Brain pericyte (primary cell): ENCODE results near the gene SLC52A3.
"Not testable (repeated sequence)": the region's sequence is repeated elsewhere in the genome, so short reads cannot be mapped to it uniquely, and the experiment has no call there.

ENCODE experiments used
- DNase-seq: peaks from one replicate; pipeline ENCODE4 v3.0.0-alpha.2; 2012; ENCODE audit warnings: low read depth, low spot score

Gene SLC52A3

DNA sequence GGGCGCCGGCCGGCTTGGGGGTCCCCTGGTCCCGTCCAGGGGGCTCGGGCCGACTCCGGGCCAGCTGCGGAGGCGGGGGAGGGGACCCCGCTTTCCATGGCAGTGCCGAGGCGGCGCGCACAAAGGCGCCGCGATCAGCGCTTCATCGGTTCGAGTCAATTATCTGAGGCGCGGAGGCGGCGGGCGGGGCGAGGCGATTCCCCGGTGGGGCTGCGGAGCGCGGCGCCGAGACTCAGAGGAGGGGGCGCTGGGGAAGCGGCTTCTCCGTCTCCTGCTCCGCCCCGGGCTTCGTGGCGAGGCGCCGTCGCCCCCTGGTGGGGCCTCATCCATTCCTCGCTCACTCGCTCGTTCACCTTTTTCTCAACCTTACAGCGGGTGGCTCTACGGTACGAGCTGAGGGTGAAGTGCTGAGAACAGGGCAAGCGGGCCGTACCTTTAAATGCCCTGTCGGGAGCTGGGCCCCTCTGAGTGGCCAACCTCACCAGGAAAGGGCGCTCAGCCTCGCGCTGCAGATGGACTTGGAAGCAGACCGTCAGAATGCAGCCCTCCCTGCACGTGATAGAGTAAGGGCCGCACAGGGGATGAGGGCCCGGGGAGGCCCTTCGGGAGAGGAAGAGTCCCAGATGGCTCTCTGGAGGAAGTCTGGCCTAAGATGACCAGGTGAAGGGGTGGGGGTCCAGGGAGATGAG, 39.9 kb downstream of the SLC52A3 start:
- DNase-seq: no peak

DNA sequence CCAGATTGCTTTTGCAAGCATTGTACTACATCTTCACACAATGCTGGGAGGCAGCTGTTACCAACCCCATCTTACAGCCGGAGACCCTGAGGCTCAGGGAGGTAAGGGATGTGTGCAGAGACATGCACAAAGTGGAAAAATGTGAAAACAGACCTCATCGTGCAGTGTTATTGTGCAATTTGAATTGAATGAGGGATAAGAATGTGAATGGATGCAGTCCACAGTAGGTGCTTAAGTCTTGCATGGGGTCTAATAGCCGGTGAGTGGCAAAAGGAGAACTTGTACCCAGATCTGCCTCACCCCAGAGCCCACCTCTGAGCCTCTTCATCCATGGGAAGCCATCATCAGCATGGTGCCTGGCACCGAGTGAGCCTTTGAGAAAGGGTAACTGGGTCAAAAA, 42.1 kb downstream of the SLC52A3 start:
- DNase-seq: no peak

DNA sequence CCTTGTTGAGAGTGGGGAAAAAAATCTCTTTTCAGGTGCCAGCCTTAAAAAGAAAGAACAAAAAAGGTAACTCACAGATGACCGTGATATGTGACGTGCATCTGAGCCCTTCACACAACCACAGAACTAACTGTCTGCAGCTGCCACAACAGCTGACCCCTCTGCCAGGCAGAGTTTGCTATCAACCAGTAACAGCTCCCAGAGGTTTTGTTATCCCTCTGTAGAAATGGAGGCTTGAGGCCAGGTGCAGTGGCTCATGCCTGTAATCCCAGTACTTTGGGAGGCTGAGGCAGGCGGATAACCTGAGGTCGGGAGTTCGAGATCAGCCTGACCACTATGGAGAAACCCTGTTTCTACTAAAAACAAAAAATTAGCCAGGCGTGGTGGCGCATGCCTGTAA, 42.8 kb downstream of the SLC52A3 start:
- no peak for DNase-seq

DNA sequence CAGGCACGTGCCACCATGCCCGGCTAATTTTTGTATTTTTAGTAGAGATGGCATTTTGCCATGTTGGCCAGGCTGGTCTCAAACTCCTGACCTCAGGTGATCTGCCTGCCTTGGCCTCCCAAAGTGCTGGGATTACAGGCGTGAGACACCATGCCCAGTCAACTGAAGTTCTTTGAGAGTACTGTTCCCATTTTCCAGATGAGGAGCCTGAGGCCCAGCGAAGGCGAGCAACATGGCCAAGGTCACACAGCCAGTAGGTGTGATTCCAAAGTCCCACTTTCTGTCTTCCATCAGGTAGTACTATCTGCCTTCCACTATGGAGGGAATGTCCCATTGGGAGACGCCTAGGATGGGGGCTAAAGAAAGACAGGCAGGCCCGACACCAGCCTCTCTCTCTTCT, 43.5 kb downstream of the SLC52A3 start:
- DNase-seq: not testable (repeated sequence)

DNA sequence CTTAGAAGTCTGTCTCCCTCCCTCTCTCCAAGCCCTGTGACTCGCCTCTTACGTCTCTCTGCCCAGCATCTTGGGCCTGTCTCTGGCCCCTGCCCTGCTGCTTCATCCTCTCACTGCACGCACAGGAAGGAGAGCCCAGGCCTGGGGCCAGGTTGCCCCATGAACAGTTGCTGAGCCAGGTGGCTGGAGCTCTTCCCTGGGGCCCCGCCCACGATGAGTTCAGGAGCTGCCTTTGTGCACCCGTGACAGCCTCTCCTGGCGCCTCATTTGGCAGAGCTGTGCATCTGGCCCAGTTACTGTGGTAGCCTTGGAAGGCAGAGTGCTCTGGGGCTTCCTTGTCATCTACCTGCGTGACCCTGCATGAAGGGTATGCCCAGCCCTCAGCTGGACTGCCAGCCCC, 44.5 kb downstream of the SLC52A3 start:
- DNase-seq: no peak

DNA sequence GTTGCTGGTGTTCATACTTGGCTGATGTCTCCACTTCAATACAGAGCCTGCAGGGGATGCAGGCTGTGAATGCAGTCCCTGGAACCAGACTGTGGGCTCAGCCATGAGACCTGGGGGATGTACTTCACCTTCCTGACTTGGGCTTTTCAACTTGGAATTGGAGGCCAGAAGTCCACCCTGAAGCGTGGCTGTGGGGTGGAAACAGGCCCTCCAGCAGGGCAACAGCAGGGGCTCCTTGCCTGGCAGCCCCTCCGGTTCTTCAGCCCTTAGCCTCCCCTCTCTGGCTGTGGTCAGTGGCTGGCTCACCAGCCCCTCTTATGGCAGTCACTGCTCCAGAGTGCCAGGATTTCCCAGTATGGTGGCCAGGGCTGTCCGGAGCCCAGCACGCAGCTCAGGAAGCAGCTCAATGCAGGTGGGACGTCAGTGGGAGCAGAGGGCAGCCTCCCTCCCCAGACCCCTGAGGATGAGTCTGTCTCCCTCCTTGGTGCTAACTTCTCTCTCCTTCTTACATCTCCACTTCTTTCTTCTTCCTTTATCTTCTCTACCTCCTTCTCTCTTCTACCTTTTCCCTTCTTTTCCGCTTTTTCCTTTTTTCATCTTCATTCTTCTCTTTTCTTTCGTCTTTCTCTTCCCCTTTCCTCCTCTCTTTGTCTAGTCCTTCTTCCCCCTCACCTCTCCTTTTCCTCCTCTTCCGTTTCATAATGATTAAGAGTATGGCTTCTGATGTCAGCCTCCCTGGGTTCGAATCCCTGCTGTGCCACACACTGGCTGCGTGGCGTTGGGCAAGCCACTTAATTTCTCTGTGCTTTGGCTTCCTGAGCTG, 45.3 kb downstream of the SLC52A3 start:
- DNase-seq: no peak

DNA sequence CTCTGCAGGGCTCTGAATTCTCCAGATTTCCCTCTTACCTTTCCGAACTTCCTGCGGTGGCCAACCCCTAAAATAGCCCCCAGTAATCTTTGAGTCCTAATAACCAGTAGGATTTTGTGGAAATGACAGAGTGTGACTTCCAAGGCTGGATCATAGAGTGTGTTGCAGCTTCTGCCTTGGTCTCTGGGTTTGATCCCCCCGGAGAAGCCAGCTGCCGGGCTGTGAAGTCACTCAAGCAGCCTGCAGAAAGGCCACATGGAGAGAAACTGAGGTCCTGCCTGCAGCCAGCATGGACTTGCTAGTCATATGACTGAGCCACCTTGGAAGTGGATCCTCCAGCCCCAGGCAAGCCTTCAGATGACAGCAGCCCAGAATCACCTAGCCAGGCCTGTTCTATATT, 46.4 kb downstream of the SLC52A3 start:
- DNase-seq: no peak

DNA sequence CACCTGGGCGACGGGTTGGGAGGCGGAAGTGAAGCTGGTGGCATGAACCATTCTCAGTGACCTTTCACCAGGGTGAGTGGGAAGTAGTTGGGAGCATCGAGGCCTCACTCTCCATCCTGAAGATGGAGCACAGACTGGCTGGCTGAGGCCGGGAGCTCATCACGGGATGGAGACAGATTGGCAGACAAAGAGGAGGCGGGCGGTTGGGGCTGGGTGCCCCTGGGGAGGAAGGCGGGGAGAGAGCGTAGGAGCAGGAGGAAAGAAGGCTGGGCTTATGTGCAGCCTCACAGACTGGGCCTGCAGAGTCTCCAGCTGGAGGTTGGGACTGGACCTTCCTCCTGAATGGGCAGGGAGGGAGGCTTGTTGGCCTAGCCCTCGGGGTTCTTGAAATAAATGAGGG, 48.5 kb downstream of the SLC52A3 start:
- DNase-seq: no peak

DNA sequence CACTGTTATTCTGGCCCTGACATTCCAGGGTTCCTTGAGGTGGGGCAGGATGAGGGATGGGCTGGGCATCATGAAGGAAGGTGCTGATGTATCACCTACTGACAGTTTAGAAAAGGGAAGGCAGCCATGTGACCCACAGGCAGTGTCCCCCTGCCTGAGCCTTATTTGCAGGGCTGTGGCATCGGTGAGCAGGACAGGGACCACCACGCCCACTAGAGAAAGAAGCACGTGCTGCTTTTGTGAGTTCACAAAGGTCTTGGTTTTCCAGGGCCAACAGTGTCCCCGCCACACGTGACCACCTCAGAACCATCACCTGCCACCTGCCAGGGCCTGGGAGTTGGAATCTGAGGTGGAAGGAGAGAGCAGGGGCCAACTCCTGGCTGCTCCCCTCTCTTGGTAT, 49.2 kb downstream of the SLC52A3 start:
- DNase-seq: no peak

DNA sequence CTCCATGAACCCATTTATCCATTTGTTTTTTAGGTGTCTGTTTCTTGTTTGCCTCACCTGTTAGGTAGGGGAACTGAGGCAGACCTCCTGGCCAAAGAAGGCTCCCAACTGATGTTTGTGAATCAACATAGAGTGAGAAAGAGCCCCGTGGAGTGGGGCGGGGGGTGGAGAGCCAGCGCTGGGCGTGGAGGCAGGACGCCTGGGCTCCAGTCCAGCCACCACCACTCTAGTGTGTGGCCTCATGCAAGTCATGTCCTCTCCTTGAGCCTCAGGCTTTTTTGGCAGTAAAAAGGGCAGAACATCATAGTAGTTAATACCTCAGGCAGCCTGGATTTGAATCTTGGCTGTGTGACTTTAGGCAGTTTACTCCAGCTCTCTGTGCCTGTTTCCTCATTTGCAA, 50.5 kb downstream of the SLC52A3 start:
- DNase-seq: no peak

DNA sequence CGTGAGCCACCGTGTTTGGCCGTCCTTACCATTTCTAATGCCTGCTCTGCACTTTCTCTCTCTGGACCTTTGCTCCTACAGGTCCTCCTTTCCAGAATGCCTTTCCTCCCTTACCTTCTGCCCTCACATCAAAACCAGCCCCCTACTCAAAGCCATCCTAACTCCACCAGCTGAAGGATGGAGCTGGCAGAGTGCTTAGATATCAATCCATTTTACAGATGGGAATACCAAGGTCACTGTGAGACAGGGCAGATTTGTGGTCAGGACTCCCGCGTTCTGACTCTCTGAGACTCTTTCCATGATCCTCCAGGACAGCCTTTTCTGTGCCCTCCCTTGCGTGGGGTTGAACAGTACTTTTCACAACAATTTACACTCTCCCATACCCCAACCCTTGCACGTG, 51.0 kb downstream of the SLC52A3 start:
- DNase-seq: no peak

DNA sequence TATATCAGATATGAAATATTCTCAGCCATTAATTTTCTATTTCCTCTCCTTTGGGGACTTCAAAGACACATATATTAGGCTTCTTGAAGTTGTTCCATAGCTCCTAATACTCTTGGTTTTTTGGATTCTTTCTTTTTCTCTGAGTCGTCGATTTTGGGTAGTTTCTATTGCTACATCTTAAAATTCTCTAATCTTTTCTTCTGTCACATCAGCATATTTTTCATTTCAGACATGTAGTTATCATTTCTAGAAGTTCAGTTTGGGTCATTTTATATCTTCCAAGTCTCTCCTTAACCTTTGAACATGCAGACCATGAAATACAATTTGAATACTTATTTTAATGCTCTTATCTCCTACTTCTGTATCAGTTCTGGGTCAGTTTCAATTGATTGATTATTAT, 53.8 kb downstream of the SLC52A3 start:
- DNase-seq: no peak

DNA sequence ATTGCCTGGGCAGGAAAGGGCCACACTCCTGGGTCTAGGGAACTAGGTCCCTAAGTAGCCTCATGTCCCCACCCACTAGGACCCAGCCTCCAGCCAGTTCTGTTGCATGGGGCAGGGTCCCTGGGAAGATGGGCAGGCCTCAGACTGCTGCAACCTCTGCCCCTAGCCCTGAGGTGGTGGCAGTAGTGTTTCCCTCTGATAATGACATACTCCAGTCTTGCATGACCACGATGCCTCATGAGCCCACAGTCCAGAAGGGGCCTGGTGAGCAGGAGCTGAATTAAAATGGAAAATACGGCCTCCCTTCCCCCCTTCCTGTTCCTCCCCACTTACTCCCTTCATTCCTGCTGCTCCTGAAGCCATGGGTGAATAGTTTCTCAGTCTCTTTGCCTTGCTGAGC, 56.7 kb downstream of the SLC52A3 start:
- DNase-seq: no peak

DNA sequence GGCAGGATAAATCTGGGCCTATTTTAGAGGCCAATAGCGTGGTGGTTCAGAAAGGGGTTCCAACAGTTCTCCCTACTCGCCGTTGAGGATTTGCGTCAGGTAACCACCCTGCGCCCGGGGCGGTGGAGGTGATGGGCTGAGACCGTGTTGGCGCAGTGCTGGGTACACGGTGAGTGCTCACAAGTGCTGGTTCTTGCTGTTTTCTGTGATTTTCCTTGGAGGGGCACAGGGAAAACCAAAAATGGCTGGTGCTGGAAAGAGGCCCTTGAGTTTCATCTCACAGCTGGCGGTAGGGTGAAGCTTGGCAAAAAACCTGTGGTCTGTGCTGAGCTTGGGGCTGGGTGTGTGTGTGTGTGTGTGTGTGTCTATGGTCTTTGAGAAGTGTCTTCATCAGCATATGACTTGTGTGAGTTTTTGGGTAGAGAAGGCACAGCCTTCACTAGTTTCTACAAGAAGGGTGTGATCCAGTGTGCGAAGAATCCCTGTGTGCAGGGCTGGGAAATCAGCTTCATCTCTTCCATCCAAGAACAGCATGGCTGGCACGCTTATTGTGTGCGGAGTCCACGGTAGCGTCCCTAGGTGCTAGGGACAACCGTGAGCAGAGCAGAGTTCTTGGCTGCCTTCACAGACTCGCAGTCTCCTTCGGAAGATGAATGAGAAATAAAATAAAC, 57.4 kb downstream of the SLC52A3 start:
- no peak for DNase-seq
